ENCODE measurements around the gene CFAP77.

Gene CFAP77

GRCh38 chr9:132606066-132606465 lies 196.1 kb downstream of the CFAP77 start:
- no peak for DNase-seq

- DNase-seq = no peak
Observed at GRCh38 chr9:132609184-132609583, 199.2 kb downstream of the CFAP77 start.

- no peak for DNase-seq
Observed at GRCh38 chr9:132609829-132610228, 199.8 kb downstream of the CFAP77 start.

GRCh38 chr9:132610661-132611060 lies 200.7 kb downstream of the CFAP77 start:
- DNase-seq = no peak

- no peak for DNase-seq
Observed at GRCh38 chr9:132614324-132614723, 204.3 kb downstream of the CFAP77 start.

- no peak for DNase-seq
Observed at GRCh38 chr9:132615774-132616173, 205.8 kb downstream of the CFAP77 start.

- no peak for DNase-seq
Observed at GRCh38 chr9:132616725-132617124, 206.7 kb downstream of the CFAP77 start.

- no peak for DNase-seq
Observed at GRCh38 chr9:132622159-132622558, 212.1 kb downstream of the CFAP77 start.
